ENCODE data around the gene SBK3. TPM values are rescaled to one million over a fixed set of nuclear protein-coding genes. Genes with fewer than 3 reads are reported as not detected.

SBK3 gene
- total and polyA plus RNA-seq, 2 of the 8 experiments (the other 6 are each of a cell fraction or from before 2014, with no cell fraction given) = 0.76 to 1.5 TPM

GRCh38 chr19:55543567-55543966, 1.8 kb downstream of the SBK3 start (continued):
- no peak for TF ChIP-seq KDM4A (IDR thresholded peaks at IDR 0.05; ENCODE audit: low read depth, low read length, severe bottlenecking)
- no peak for TF ChIP-seq TAF1 (IDR thresholded peaks at IDR 0.05; ENCODE audit: low read depth, low read length)
- no peak for TF ChIP-seq CTCF (IDR thresholded peaks at IDR 0.05; ENCODE audit: control extremely low read depth in 1 of 3, insufficient read depth in 1 of 3, low read depth in 1 of 3, low read length in 3 of 3)
